Liver (tissue), 9 donors: Measurements from ENCODE around the gene IGFALS. TPM values are rescaled to one million over a fixed set of nuclear protein-coding genes. Genes with fewer than 3 reads are reported as not detected.

Experiments used
- DNase-seq: peaks from one replicate; pipeline ENCODE4 v3.0.0-alpha.2; 2017; ENCODE audit warnings: low spot score
- H3K27ac ChIP-seq, 2 donors: one replicate each; pipeline ENCODE4 v1.7.0; 2013; ENCODE audit warnings: inconsistent platforms in 2 of 2, low read length in 2 of 2, control low read depth in 1 of 2, low read depth in 1 of 2, mild to moderate bottlenecking in 1 of 2
- H3K27me3 ChIP-seq, 4 donors: one replicate each; pipeline versions ENCODE4 v1.6.1 to v1.7.0; 2013; ENCODE audit warnings: low read length in 3 of 4, inconsistent platforms in 1 of 4, mild to moderate bottlenecking in 1 of 4, moderate library complexity in 1 of 4; ENCODE audit not compliant: control insufficient read depth in 4 of 4, insufficient read depth in 4 of 4
- H3K36me3 ChIP-seq, 4 donors: one replicate each; pipeline versions ENCODE4 v1.6.1 to v1.7.0; 2013; ENCODE audit warnings: low read length in 3 of 4, mild to moderate bottlenecking in 3 of 4, low read depth in 1 of 4, moderate library complexity in 1 of 4; ENCODE audit not compliant: control insufficient read depth in 4 of 4, insufficient read depth in 3 of 4
- H3K4me1 ChIP-seq, 4 donors: one replicate each; pipeline versions ENCODE4 v1.6.1 to v1.7.0; 2013; ENCODE audit warnings: low read length in 3 of 4, mild to moderate bottlenecking in 3 of 4, moderate library complexity in 1 of 4; ENCODE audit not compliant: control insufficient read depth in 4 of 4, insufficient read depth in 4 of 4
- H3K4me3 ChIP-seq, 3 donors: one replicate each; pipeline versions ENCODE4 v1.6.1 to v1.7.0; 2013; ENCODE audit warnings: low read length in 3 of 3, control low read depth in 1 of 3, low read depth in 1 of 3, mild to moderate bottlenecking in 1 of 3
- H3K9ac ChIP-seq, 2 donors: one replicate each; pipeline ENCODE4 v1.7.0; 2013; ENCODE audit warnings: low read length in 2 of 2, mild to moderate bottlenecking in 2 of 2, moderate library complexity in 2 of 2, control low read depth in 1 of 2, low read depth in 1 of 2
- H3K9me3 ChIP-seq, 4 donors: one replicate each; pipeline versions ENCODE4 v1.6.1 to v1.7.0; 2013; ENCODE audit warnings: low read length in 3 of 4; ENCODE audit not compliant: control insufficient read depth in 4 of 4
- EGR1 ChIP-seq, 2 donors: IDR thresholded peaks; 2 replicates each; pipeline ENCODE4 v1.6.1; 2016 to 2018; ENCODE audit warnings: antibody characterized with exemption in 2 of 2, low read depth in 2 of 2
- FOXA1 ChIP-seq: IDR thresholded peaks from 2 replicates; pipeline ENCODE4 v1.6.1; 2016; ENCODE audit warnings: antibody characterized with exemption
- FOXA2 ChIP-seq: IDR thresholded peaks from 2 replicates; pipeline ENCODE4 v1.6.1; 2016; ENCODE audit warnings: antibody characterized with exemption
- GABPA ChIP-seq, 2 donors: IDR thresholded peaks in 1 of 2; conservative IDR thresholded peaks in 1 of 2; 2 replicates each; pipeline ENCODE4 v1.6.1; 2016; ENCODE audit warnings: antibody characterized with exemption in 2 of 2, mild to moderate bottlenecking in 1 of 2, moderate library complexity in 1 of 2
- HNF4A ChIP-seq, 2 donors: conservative IDR thresholded peaks; 2 replicates each; pipeline ENCODE4 v1.6.1; 2016; ENCODE audit warnings: antibody characterized with exemption in 2 of 2, mild to moderate bottlenecking in 2 of 2
- HNF4G ChIP-seq: IDR thresholded peaks from 2 replicates; pipeline ENCODE4 v1.6.1; 2016; ENCODE audit warnings: antibody characterized with exemption
- JUND ChIP-seq, 2 donors: IDR thresholded peaks; 2 replicates each; pipeline ENCODE4 v1.6.1; 2016; ENCODE audit warnings: antibody characterized with exemption in 2 of 2
- NR2F2 ChIP-seq: IDR thresholded peaks from 2 replicates; pipeline ENCODE4 v1.6.1; 2016; ENCODE audit warnings: antibody characterized with exemption
- RXRA ChIP-seq, 2 donors: IDR thresholded peaks; 2 replicates each; pipeline ENCODE4 v1.6.1; 2017 to 2018; ENCODE audit warnings: antibody characterized with exemption in 2 of 2, mild to moderate bottlenecking in 1 of 2
- YY1 ChIP-seq: IDR thresholded peaks from 2 replicates; pipeline ENCODE4 v1.6.1; 2016; ENCODE audit warnings: antibody characterized with exemption, mild to moderate bottlenecking
- WGBS: extraction: QIAGEN DNeasy Blood & Tissue Kit; methylation state at CpG from one replicate; pipeline ENCODE4 v1.1.7; 2013; 5-methylcytosine and 5-hydroxymethylcytosine counted together
- polyA plus RNA-seq, 2 donors: library from polyadenylated mRNA; stranded (reverse) in 1 of 2; unstranded in 1 of 2; fragments of 200-250 nt in 1 of 2; fragments of >200 nt in 1 of 2; fragmentation: Nextera tagmentation in 1 of 2; extraction: Ambion mirVana in 1 of 2; gene quantifications; one replicate each; pipeline versions ENCODE4 v1.2.1 to v1.2.3, GENCODE V29; 2013 to 2015
- total RNA-seq, 2 donors: library from RNA; depleted of rRNA; stranded (reverse); fragments of >200 nt; gene quantifications; one replicate each; pipeline ENCODE4 v1.2.3, GENCODE V29; 2014
- TF ChIP-seq, protein P1 (sequence below): IDR thresholded peaks from 2 replicates; pipeline ENCODE4 v1.6.1; 2016; ENCODE audit warnings: antibody characterized with exemption, mild to moderate bottlenecking
- TF ChIP-seq, protein P2 (sequence below): IDR thresholded peaks from 2 replicates; pipeline ENCODE4 v1.6.1; 2016; ENCODE audit warnings: antibody characterized with exemption
- TF ChIP-seq, protein P3 (sequence below): fragments of 150-350 bp; IDR thresholded peaks from 2 replicates; pipeline ENCODE4 v1.5.1; 2017; ENCODE audit warnings: improper control_type of control experiment, low read depth, low read length; ENCODE audit not compliant: missing input control
- TF ChIP-seq, protein P4 (sequence below): IDR thresholded peaks from 2 replicates; pipeline ENCODE4 v1.6.1; 2016; ENCODE audit warnings: antibody characterized with exemption
- donor health status: healthy.
- donor health status: healthy.
- donor health status: healthy.
- donor health status: healthy.
- donor health status: healthy.

The IGFALS gene
- total and polyA plus RNA-seq, 4 donors, result 19.8 to 161 (median 68.4) TPM

DNA sequence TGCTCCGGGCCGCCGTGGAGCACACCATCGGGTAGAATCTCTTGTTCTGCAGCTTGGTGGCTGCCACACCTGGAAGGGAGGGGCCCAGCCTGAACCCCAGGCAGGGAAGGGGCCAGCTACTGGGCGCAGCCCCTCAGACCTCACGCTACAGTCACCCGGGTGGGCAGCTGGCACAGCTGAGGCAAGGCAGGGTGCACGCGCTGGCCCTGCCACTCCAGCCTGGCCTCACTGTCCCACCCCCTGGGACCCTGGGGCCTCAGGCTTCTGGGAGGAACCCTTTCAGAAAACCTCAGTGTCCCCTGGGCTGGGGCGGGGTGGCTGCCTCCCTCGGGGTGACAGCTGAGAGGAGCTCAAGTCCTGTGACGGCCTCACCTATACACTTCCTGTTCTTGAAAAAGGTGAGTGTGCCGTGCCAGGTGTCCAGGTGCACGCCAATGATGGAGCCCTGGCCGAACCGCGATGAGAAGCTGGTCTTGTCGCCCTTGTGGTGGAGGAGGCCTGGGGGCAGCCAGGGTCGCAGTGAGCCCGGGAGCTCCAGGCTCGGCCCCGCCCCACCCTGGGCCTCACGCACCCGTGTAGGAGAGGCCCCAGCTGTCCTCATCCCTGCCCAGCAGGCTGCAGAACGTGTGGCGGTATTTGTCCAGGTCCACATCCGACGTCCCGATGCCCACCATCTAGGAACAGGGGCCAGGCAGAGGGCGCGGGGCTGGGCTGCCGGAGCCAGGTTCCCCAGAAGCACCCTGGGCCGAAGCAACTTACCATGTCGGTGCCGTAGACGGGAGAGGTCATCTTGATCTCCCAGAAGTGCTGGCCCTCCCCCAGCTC, 15.9 kb downstream of the IGFALS start:
- 85% methylated on average over 36 of the region's 36 CpGs for WGBS
- H3K27ac ChIP-seq, result no peak overlapping the region
- H3K27me3 ChIP-seq, result no peaks in the 10 kb centered on the region
- no peaks in the 10 kb centered on the region for H3K9me3 ChIP-seq
- TF ChIP-seq, protein P1, sequence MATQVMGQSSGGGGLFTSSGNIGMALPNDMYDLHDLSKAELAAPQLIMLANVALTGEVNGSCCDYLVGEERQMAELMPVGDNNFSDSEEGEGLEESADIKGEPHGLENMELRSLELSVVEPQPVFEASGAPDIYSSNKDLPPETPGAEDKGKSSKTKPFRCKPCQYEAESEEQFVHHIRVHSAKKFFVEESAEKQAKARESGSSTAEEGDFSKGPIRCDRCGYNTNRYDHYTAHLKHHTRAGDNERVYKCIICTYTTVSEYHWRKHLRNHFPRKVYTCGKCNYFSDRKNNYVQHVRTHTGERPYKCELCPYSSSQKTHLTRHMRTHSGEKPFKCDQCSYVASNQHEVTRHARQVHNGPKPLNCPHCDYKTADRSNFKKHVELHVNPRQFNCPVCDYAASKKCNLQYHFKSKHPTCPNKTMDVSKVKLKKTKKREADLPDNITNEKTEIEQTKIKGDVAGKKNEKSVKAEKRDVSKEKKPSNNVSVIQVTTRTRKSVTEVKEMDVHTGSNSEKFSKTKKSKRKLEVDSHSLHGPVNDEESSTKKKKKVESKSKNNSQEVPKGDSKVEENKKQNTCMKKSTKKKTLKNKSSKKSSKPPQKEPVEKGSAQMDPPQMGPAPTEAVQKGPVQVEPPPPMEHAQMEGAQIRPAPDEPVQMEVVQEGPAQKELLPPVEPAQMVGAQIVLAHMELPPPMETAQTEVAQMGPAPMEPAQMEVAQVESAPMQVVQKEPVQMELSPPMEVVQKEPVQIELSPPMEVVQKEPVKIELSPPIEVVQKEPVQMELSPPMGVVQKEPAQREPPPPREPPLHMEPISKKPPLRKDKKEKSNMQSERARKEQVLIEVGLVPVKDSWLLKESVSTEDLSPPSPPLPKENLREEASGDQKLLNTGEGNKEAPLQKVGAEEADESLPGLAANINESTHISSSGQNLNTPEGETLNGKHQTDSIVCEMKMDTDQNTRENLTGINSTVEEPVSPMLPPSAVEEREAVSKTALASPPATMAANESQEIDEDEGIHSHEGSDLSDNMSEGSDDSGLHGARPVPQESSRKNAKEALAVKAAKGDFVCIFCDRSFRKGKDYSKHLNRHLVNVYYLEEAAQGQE, result no peak
- TF ChIP-seq HNF4G (no peak), FOXA1 (no peak), GABPA (IDR thresholded peaks at IDR 0.05 in 1 of 2, conservative IDR thresholded peaks at IDR 0.05 in 1 of 2) (no peak), FOXA2 (no peak)
- TF ChIP-seq, protein P2, sequence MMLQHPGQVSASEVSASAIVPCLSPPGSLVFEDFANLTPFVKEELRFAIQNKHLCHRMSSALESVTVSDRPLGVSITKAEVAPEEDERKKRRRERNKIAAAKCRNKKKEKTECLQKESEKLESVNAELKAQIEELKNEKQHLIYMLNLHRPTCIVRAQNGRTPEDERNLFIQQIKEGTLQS, result no peak
- no peak overlapping the region for H3K4me3 ChIP-seq
- peaks cover 22 to 60% (median 43%) of the 10 kb centered on the region in 4 donors for H3K4me1 ChIP-seq
- no peak for DNase-seq
- H3K9ac ChIP-seq, result no peak overlapping the region
- H3K36me3 ChIP-seq, result peaks cover 0 to 18% (median 10%) of the 10 kb centered on the region in 4 donors

DNA sequence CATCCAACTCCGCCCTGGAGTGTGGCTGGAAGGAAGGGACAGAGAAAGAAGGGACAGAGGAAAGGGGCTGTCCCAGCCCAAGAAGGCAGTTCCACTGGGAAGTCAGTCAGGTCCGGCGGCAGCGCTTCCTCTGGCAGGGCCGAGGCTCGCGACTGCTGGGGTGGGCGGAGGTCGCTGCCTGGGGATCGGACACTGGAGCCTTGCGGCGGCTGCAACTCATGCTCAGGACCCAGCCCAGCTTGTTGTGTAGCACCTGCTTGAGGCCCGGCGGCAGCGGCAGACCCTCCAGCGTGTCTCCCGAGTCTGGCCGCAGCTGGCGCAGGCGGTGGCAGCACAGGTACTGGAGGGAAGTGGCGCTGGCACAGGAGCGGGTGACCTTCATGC, 16.5 kb downstream of the IGFALS start:
- Histone ChIP-seq H3K9ac (no peak overlapping the region), H3K36me3 (peaks cover 0 to 18% (median 10%) of the 10 kb centered on the region in 4 donors), H3K4me3 (no peak overlapping the region), H3K9me3 (no peaks in the 10 kb centered on the region), H3K4me1 (peaks cover 22 to 66% (median 47%) of the 10 kb centered on the region in 4 donors), H3K27me3 (no peaks in the 10 kb centered on the region), H3K27ac (no peak overlapping the region)
- TF ChIP-seq EGR1 (IDR thresholded peaks at IDR 0.05; ENCODE audit: low read depth in 2 of 2), result no peak
- no peak for TF ChIP-seq HNF4A (conservative IDR thresholded peaks at IDR 0.05)
- no peak for TF ChIP-seq YY1
- no peak for TF ChIP-seq GABPA (IDR thresholded peaks at IDR 0.05 in 1 of 2, conservative IDR thresholded peaks at IDR 0.05 in 1 of 2)
- WGBS, result 92% methylated on average over 22 of the region's 22 CpGs
- no peak for DNase-seq

DNA sequence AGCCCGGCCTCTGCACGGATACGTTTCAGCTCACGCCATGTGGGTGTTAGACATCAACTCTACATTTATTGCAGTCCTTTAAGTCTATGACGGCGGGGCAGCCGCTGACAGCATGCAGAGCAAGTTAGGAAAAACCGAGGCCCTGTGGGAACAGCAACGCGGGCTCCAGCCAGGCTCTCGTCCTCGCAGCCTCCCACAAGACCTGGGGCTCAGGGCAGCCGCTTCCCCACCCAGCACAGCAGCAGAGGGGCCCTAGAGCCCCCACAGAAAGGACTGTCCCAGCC, 16.9 kb downstream of the IGFALS start:
- H3K27me3 ChIP-seq, result no peaks in the 10 kb centered on the region
- no peak overlapping the region for H3K9ac ChIP-seq
- H3K4me3 ChIP-seq, result no peak overlapping the region
- no peaks in the 10 kb centered on the region for H3K9me3 ChIP-seq
- DNase-seq, result no peak
- H3K36me3 ChIP-seq, result peaks cover 0 to 18% (median 10%) of the 10 kb centered on the region in 4 donors
- WGBS, result 92% methylated on average over 13 of the region's 13 CpGs
- no peak overlapping the region for H3K27ac ChIP-seq
- peaks cover 22 to 66% (median 48%) of the 10 kb centered on the region in 4 donors for H3K4me1 ChIP-seq
- TF ChIP-seq YY1 (no peak), RXRA (IDR thresholded peaks at IDR 0.05) (no peak), FOXA2 (no peak), NR2F2 (no peak), HNF4G (no peak), GABPA (IDR thresholded peaks at IDR 0.05 in 1 of 2, conservative IDR thresholded peaks at IDR 0.05 in 1 of 2) (no peak), JUND (IDR thresholded peaks at IDR 0.05) (no peak), EGR1 (IDR thresholded peaks at IDR 0.05; ENCODE audit: low read depth in 2 of 2) (no peak)
- TF ChIP-seq, protein P3, sequence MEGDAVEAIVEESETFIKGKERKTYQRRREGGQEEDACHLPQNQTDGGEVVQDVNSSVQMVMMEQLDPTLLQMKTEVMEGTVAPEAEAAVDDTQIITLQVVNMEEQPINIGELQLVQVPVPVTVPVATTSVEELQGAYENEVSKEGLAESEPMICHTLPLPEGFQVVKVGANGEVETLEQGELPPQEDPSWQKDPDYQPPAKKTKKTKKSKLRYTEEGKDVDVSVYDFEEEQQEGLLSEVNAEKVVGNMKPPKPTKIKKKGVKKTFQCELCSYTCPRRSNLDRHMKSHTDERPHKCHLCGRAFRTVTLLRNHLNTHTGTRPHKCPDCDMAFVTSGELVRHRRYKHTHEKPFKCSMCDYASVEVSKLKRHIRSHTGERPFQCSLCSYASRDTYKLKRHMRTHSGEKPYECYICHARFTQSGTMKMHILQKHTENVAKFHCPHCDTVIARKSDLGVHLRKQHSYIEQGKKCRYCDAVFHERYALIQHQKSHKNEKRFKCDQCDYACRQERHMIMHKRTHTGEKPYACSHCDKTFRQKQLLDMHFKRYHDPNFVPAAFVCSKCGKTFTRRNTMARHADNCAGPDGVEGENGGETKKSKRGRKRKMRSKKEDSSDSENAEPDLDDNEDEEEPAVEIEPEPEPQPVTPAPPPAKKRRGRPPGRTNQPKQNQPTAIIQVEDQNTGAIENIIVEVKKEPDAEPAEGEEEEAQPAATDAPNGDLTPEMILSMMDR, result no peak
- TF ChIP-seq, protein P4, sequence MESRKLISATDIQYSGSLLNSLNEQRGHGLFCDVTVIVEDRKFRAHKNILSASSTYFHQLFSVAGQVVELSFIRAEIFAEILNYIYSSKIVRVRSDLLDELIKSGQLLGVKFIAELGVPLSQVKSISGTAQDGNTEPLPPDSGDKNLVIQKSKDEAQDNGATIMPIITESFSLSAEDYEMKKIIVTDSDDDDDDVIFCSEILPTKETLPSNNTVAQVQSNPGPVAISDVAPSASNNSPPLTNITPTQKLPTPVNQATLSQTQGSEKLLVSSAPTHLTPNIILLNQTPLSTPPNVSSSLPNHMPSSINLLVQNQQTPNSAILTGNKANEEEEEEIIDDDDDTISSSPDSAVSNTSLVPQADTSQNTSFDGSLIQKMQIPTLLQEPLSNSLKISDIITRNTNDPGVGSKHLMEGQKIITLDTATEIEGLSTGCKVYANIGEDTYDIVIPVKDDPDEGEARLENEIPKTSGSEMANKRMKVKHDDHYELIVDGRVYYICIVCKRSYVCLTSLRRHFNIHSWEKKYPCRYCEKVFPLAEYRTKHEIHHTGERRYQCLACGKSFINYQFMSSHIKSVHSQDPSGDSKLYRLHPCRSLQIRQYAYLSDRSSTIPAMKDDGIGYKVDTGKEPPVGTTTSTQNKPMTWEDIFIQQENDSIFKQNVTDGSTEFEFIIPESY, result no peak
- TF ChIP-seq, protein P2, result no peak
- TF ChIP-seq, protein P1, result no peak
